GM06990 (cell line): ENCODE data around the gene PRXL2A.
"Not testable (repeated sequence)": the region's sequence is repeated elsewhere in the genome, so short reads cannot be mapped to it uniquely, and the experiment has no call there.

Source experiments
- DNase-seq: peaks from one replicate; pipeline ENCODE4 v3.0.0-alpha.2; 2011; ENCODE audit not compliant: insufficient read length; ENCODE audit errors: extremely low read depth
- H3K27me3 ChIP-seq: replicated peaks from 2 replicates; pipeline ENCODE4 v1.6.0; 2011; ENCODE audit warnings: low read length; ENCODE audit not compliant: control insufficient read depth, insufficient read depth
- H3K36me3 ChIP-seq: 2 replicates; pipeline ENCODE4 v1.5.1; 2011; ENCODE audit warnings: low read length; ENCODE audit not compliant: control insufficient read depth, insufficient read depth
- H3K4me3 ChIP-seq: replicated peaks from 2 replicates; pipeline ENCODE4 v1.5.1; 2011; ENCODE audit warnings: low read depth, mild to moderate bottlenecking, control low read depth, low read length
- TF ChIP-seq, protein P1 (sequence below): IDR thresholded peaks from 2 replicates; pipeline ENCODE4 v1.5.1; 2011; ENCODE audit warnings: low read length, control low read depth, mild to moderate bottlenecking, inconsistent platforms; ENCODE audit not compliant: insufficient read depth, poor library complexity, severe bottlenecking

Gene PRXL2A

DNA sequence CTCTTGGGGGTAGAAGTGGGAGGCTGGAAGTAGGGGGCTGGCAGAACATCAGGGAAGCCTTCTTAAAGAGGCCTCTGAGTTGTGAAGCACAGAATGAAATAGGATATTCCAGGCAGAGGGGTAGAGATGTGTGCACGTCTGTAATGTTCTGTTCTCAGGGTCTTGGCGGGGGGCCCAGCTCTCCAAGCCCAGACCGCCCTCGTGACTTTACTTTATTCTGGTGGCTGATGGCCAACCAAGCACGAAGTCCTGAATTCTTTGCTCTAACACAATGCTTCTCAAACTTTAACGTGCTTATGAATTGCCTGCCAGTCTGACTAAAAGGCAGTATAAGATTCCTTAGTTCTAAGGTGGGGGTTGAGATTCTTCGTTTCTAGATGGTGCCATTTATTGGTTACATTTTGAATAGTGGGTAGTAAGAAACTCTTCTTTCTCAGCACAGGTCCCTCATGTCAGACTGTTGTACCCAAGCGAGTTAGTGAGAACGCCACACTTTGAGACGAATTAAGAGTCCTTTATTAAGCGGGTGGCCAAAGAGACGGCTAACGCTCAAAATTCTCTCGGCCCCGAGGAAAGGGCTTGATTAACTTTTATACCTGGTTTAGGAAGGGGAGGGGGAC, 8.2 kb downstream of the PRXL2A start:
- DNase-seq = no peak
- Histone ChIP-seq H3K27me3 (no peaks in the 10 kb centered on the region), H3K4me3 (no peak overlapping the region)

DNA sequence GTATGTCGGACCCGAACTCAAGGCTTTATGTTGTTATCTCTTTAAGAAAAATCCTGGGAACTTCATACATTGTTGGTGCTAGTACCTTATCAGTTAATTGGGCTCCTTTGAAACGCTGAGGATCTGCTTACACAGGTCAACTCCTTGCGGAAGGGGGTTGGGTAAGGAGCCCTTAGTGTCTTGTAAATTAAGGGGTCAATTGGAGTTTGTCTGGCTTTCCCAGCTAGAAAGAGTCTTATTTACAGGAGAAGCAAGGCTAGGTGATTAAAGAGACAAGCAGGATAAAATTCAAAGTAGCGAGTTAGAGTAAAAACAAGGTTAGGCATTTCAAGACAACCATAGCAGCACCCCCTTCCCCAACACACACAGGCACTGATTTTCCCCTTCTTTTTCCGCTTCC, 8.9 kb downstream of the PRXL2A start:
- H3K27me3 ChIP-seq, DNase-seq, H3K4me3 ChIP-seq, H3K36me3 ChIP-seq: not testable (repeated sequence)

More for the DNA sequence above, 8.2 kb downstream of the PRXL2A start:
- H3K36me3 ChIP-seq = no peaks in the 10 kb centered on the region
- TF ChIP-seq, protein P1, sequence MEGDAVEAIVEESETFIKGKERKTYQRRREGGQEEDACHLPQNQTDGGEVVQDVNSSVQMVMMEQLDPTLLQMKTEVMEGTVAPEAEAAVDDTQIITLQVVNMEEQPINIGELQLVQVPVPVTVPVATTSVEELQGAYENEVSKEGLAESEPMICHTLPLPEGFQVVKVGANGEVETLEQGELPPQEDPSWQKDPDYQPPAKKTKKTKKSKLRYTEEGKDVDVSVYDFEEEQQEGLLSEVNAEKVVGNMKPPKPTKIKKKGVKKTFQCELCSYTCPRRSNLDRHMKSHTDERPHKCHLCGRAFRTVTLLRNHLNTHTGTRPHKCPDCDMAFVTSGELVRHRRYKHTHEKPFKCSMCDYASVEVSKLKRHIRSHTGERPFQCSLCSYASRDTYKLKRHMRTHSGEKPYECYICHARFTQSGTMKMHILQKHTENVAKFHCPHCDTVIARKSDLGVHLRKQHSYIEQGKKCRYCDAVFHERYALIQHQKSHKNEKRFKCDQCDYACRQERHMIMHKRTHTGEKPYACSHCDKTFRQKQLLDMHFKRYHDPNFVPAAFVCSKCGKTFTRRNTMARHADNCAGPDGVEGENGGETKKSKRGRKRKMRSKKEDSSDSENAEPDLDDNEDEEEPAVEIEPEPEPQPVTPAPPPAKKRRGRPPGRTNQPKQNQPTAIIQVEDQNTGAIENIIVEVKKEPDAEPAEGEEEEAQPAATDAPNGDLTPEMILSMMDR = no peak

DNA sequence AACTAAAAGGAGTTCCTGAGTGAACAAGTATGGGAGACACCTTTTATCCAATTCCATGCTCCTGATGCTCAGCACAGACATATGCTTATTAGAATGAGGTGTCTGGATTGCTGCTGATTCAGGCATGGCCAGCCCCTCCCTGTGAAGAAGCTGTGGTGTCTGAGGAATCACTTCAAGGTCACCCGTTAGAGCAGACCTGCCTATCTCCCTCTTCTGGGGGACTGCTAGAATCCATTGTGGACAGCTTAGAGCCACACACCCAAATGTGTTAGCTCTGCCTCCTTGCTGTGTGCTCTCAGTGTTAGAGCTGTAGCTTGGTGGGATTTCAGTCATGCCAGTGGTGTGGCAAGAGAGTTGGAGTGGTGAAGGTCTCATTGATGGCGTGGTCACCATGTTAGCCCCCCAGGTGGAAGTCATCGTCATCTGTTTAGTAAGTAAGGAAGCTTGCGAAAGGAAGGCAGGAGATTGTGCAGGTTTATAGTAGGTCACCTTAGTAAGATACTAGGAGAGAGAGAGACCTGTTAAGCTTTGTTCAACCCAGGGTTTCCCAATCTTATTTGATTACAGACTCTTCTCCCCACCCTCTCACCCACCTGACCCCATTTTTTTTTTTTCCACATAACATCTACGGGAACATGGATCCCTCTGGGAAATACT, 12.8 kb downstream of the PRXL2A start:
- H3K36me3 ChIP-seq = no peaks in the 10 kb centered on the region
- H3K27me3 ChIP-seq = no peaks in the 10 kb centered on the region
- TF ChIP-seq, protein P1 = no peak
- no peak for DNase-seq
- no peak overlapping the region for H3K4me3 ChIP-seq

DNA sequence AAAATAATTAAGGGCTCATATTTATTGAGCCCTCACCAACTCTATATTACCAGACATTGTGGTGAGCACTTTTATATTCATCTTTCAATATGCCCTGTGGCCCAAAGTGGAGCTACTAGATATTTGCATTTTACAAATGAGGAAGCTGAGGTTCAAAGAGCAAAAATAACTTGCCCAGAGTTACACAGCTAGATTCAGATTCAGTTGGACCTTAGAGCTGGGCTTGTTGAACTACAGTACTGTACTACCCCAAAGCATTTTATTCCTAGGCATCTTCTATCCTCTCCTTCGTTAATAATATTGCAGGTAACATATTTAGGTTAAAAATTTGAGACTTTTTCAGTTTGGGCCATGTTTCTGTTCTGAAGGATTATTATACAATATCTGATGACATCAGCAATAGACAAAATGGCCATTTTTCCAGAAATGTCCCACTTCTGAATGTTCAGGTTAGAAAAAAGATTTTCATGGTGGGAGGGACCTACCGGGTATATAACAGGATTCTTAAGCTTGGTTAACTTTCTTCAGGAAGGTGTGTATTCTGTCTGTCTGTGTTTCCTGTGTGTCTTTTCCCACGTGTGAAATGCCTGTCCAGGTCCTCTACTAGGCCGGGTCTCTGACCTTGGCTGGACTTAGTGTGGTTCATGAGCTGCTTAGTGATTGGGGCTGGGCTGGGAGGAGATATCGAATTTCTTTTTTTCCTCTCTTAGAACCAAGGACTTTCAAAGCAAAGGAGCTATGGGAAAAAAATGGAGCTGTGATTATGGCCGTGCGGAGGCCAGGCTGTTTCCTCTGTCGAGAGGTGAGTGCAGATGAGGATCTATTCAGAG, 13.6 kb downstream of the PRXL2A start:
- DNase-seq = peak; percentile 27
- no peak overlapping the region for H3K4me3 ChIP-seq
- TF ChIP-seq, protein P1 = no peak
- no peaks in the 10 kb centered on the region for H3K36me3 ChIP-seq
- H3K27me3 ChIP-seq = no peaks in the 10 kb centered on the region

DNA sequence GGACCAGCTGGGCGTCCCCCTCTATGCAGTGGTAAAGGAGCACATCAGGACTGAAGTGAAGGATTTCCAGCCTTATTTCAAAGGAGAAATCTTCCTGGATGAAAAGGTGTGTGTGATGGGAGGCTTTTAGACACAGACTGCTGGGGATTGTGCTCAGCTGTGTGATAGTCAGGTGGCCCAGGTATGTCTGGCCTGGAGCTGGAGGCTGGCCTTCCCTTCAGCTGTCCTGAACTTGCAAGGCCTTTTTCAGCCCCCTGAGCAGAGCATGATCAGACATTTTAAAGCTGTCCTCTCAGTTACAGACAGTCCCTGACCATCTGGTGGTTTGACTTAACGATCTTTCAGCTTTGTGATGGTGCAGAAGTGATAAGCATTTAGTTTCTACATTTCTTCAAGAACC, 17.6 kb downstream of the PRXL2A start:
- H3K27me3 ChIP-seq = no peaks in the 10 kb centered on the region
- TF ChIP-seq, protein P1 = no peak
- H3K4me3 ChIP-seq = no peak overlapping the region
- no peaks in the 10 kb centered on the region for H3K36me3 ChIP-seq
- DNase-seq = no peak

DNA sequence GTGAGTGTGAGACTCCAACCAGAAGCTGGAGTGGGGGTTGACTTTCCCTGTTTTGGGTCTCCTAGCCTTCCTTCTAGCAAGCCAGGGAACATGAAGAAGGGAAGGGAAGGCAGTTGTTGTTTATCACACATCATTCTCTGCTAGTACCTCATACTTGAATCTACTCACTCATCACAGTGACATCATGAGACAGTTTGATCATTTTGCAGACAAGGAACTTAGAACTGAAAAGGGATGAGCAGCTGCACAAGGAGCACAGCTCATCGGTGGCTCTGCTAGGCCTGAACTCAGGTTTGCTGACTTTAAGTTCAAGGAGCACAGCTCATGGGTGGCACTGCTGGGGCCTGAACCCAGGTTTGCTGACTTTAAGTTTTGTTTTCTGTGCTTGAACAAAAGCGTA, 19.2 kb downstream of the PRXL2A start:
- H3K4me3 ChIP-seq = no peak overlapping the region
- TF ChIP-seq, protein P1 = no peak
- DNase-seq = no peak
- no peaks in the 10 kb centered on the region for H3K36me3 ChIP-seq
- no peaks in the 10 kb centered on the region for H3K27me3 ChIP-seq
